ENCODE measurements around the gene CREB3L2.
"Not testable (repeated sequence)": the region's sequence is repeated elsewhere in the genome, so short reads cannot be mapped to it uniquely, and the experiment has no call there.

CREB3L2 gene

GRCh38 chr7:137986252-137987017 is 15.5 kb downstream of the CREB3L2 start:
- DNase-seq = no peak

GRCh38 chr7:137985897-137986251 is 16.0 kb downstream of the CREB3L2 start:
- no peak for DNase-seq

- DNase-seq = no peak
Measured at GRCh38 chr7:137985253-137985896, 16.5 kb downstream of the CREB3L2 start.

- no peak for DNase-seq
Measured at GRCh38 chr7:137984181-137985041, 17.5 kb downstream of the CREB3L2 start.

- DNase-seq = no peak
Measured at GRCh38 chr7:137983323-137984008, 18.4 kb downstream of the CREB3L2 start.

GRCh38 chr7:137982394-137982793 is 19.5 kb downstream of the CREB3L2 start:
- DNase-seq = not testable (repeated sequence)

- no peak for DNase-seq
Measured at GRCh38 chr7:137981668-137982067, 20.2 kb downstream of the CREB3L2 start.

- no peak for DNase-seq
Measured at GRCh38 chr7:137981175-137981574, 20.7 kb downstream of the CREB3L2 start.

GRCh38 chr7:137980308-137980707 is 21.6 kb downstream of the CREB3L2 start:
- no peak for DNase-seq

- no peak for DNase-seq
Measured at GRCh38 chr7:137978464-137979237, 23.2 kb downstream of the CREB3L2 start.

GRCh38 chr7:137977173-137977572 is 24.7 kb downstream of the CREB3L2 start:
- no peak for DNase-seq

GRCh38 chr7:137976696-137977095 is 25.2 kb downstream of the CREB3L2 start:
- DNase-seq = no peak

GRCh38 chr7:137976232-137976631 is 25.7 kb downstream of the CREB3L2 start:
- no peak for DNase-seq

- no peak for DNase-seq
Measured at GRCh38 chr7:137975768-137976167, 26.1 kb downstream of the CREB3L2 start.

GRCh38 chr7:137975221-137975620 is 26.7 kb downstream of the CREB3L2 start:
- DNase-seq = no peak

GRCh38 chr7:137974766-137975165 is 27.1 kb downstream of the CREB3L2 start:
- no peak for DNase-seq

- DNase-seq = no peak
Measured at GRCh38 chr7:137970253-137970975, 31.5 kb downstream of the CREB3L2 start.

- DNase-seq = no peak
Measured at GRCh38 chr7:137969828-137970227, 32.1 kb downstream of the CREB3L2 start.

- DNase-seq = no peak
Measured at GRCh38 chr7:137968890-137969289, 33.0 kb downstream of the CREB3L2 start.

GRCh38 chr7:137968339-137968738 is 33.5 kb downstream of the CREB3L2 start:
- not testable (repeated sequence) for DNase-seq

All from NCI-H748 treated with DMSO at 0.1 percent for 48 hours (cell line).